PFSK-1 (cell line): Measurements from ENCODE around the gene MGA.

Experiments
- FOXP2 ChIP-seq: optimal IDR thresholded peaks from 2 replicates; pipeline ENCODE3; 2011; ENCODE audit warnings: borderline replicate concordance, control low read depth, inconsistent platforms; ENCODE audit not compliant: insufficient read depth; ENCODE audit errors: extremely low read length, extremely low read depth
- POLR2AphosphoS5 ChIP-seq: IDR thresholded peaks from 2 replicates; pipeline ENCODE4 v1.6.1; 2012; ENCODE audit warnings: low read depth, mild to moderate bottlenecking, control low read depth, low read length, moderate library complexity
- SIN3A ChIP-seq: IDR thresholded peaks from 2 replicates; pipeline ENCODE4 v1.6.1; 2012; ENCODE audit warnings: mild to moderate bottlenecking, low read length, moderate library complexity, borderline replicate concordance; ENCODE audit not compliant: insufficient read depth
- TAF1 ChIP-seq: IDR thresholded peaks from 2 replicates; pipeline ENCODE4 v1.6.1; 2012; ENCODE audit warnings: low read length, control low read depth, borderline replicate concordance; ENCODE audit not compliant: insufficient read depth
- TF ChIP-seq, protein P1 (sequence below), 2 experiments: IDR thresholded peaks; 2 replicates each; pipeline versions ENCODE4 v1.6.1 to v1.8.0; 2011 to 2012; ENCODE audit warnings: low read depth in 2 of 2, low read length in 2 of 2, control low read depth in 1 of 2, inconsistent platforms in 1 of 2, mild to moderate bottlenecking in 1 of 2, moderate library complexity in 1 of 2; ENCODE audit not compliant: insufficient read depth in 1 of 2

Gene MGA

DNA sequence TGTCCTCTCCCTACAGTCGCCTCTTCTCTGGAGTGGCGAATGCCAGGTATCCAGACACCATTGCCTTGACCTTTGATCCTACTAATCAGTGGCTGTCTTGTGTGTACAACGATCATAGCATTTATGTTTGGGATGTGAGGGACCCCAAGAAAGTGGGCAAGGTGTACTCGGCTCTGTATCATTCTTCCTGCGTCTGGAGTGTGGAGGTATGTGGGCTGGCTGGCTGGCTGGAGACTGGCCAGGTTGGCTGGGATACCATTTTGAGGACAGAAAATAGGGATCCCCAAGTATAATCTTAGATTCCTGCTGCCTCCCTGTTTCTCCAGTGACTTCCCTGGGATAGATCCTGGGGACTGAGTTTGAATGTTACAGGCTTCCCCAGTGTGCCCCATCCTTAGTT, 154.3 kb downstream of the MGA start:
- TF ChIP-seq FOXP2: no peak
- TF ChIP-seq SIN3A: no peak
- TF ChIP-seq, protein P1, sequence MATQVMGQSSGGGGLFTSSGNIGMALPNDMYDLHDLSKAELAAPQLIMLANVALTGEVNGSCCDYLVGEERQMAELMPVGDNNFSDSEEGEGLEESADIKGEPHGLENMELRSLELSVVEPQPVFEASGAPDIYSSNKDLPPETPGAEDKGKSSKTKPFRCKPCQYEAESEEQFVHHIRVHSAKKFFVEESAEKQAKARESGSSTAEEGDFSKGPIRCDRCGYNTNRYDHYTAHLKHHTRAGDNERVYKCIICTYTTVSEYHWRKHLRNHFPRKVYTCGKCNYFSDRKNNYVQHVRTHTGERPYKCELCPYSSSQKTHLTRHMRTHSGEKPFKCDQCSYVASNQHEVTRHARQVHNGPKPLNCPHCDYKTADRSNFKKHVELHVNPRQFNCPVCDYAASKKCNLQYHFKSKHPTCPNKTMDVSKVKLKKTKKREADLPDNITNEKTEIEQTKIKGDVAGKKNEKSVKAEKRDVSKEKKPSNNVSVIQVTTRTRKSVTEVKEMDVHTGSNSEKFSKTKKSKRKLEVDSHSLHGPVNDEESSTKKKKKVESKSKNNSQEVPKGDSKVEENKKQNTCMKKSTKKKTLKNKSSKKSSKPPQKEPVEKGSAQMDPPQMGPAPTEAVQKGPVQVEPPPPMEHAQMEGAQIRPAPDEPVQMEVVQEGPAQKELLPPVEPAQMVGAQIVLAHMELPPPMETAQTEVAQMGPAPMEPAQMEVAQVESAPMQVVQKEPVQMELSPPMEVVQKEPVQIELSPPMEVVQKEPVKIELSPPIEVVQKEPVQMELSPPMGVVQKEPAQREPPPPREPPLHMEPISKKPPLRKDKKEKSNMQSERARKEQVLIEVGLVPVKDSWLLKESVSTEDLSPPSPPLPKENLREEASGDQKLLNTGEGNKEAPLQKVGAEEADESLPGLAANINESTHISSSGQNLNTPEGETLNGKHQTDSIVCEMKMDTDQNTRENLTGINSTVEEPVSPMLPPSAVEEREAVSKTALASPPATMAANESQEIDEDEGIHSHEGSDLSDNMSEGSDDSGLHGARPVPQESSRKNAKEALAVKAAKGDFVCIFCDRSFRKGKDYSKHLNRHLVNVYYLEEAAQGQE (IDR thresholded peaks at IDR 0.05; ENCODE audit: insufficient read depth in 1 of 2, low read depth in 2 of 2, low read length in 2 of 2): no peak
- TF ChIP-seq TAF1: no peak

DNA sequence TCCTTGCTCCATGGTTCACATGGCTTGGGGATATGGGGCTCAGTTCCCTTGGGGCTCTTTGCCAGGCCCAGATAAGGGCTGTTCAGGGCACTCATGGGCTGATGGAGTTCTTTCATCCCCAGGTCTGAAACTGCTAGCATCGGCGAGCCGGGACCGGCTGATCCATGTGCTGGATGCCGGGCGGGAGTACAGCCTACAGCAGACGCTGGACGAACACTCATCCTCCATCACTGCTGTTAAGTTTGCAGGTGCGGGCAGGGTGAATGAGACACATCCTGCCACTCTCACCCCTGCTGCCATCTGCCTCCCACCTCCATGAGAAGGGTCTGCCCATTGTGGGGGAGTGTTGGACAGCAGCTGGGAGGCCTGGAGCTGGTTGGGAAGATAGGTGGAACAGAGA, 156.6 kb downstream of the MGA start:
- no peak for TF ChIP-seq FOXP2
- no peak for TF ChIP-seq SIN3A
- TF ChIP-seq, protein P1 (IDR thresholded peaks at IDR 0.05; ENCODE audit: insufficient read depth in 1 of 2, low read depth in 2 of 2, low read length in 2 of 2): no peak
- TF ChIP-seq POLR2AphosphoS5: no peak
- no peak for TF ChIP-seq TAF1

DNA sequence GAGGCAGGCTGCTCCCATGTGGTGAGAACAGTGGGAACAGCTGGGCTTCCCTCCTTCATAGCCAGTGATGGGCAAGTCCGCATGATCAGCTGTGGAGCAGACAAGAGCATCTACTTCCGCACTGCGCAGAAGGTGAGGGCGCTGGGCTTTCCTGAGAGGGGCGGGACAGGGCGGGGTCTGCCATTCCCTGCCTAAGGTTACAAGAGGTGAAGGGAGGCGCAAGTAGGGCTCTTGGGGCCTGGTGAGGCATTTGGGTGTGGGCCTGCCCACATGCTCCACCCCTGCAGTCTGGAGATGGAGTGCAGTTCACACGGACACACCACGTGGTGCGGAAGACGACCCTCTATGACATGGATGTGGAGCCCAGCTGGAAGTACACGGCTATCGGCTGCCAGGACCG, 157.1 kb downstream of the MGA start:
- TF ChIP-seq FOXP2: no peak
- TF ChIP-seq, protein P1 (IDR thresholded peaks at IDR 0.05; ENCODE audit: insufficient read depth in 1 of 2, low read depth in 2 of 2, low read length in 2 of 2): no peak
- no peak for TF ChIP-seq SIN3A
- no peak for TF ChIP-seq TAF1
- TF ChIP-seq POLR2AphosphoS5: no peak

DNA sequence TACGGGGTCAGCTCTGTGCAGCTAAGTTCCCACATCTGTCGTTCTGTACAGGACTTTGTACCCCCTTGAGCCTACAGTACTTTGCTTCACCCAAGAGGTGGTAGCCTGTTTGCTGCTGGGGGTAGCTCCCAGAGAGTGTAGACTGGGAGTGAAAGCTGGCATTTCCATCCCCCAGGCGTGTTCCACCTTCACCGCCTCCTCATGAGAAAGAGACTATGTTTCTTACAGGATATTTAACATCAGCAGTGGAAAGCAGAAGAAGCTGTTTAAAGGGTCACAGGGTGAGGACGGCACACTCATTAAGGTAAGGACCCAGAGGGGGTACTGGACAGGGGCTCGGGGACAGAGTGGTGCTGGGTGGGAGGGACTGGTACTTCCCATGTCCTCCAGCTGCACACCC, 157.6 kb downstream of the MGA start:
- TF ChIP-seq POLR2AphosphoS5: no peak
- TF ChIP-seq, protein P1 (IDR thresholded peaks at IDR 0.05; ENCODE audit: insufficient read depth in 1 of 2, low read depth in 2 of 2, low read length in 2 of 2): no peak
- no peak for TF ChIP-seq TAF1
- no peak for TF ChIP-seq SIN3A
- no peak for TF ChIP-seq FOXP2

DNA sequence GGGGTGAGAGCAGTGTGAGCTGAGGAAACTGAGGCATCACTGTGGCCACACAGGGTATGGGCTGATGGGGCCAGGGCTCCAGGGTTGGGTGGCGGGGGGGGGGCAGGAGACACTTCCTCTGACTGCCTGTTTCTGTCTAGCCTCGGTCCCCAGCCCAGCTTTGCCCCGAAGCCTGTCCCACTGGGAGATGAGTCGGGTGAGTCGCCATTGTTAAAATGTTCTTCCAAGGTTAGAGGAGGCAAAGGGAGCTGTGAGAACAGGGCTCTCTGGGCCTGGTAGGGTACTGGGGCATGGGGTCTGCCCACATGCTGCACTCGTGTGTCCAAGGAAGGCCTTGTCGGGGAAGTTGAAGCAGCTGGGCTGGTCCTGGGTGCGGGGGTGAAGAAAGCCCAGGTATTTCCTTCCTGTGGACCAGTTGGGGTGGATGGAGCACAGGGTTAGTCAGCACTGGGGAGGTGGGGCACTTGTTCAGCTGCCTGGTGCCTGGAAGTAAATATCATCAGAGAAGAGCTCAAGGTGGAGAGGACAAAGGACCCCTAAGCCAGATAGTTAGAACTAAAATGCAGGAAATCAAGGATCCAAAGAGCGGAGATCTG, 159.3 kb downstream of the MGA start:
- TF ChIP-seq, protein P1 (IDR thresholded peaks at IDR 0.05; ENCODE audit: insufficient read depth in 1 of 2, low read depth in 2 of 2, low read length in 2 of 2): no peak
- TF ChIP-seq TAF1 (no peak), FOXP2 (no peak), SIN3A (no peak), POLR2AphosphoS5 (no peak)
